ENCODE results near the gene MEOX1. TPM values are rescaled to one million over a fixed set of nuclear protein-coding genes. Genes with fewer than 3 reads are reported as not detected.
A peak's percentile ranks its signal among the peaks of the same experiment; 100 is the strongest.

MEOX1 gene
- total and polyA plus RNA-seq, 2 of the 13 experiments (the other 11 are each of a cell fraction or from before 2014, with no cell fraction given) = not detected

- TF ChIP-seq, protein P1, sequence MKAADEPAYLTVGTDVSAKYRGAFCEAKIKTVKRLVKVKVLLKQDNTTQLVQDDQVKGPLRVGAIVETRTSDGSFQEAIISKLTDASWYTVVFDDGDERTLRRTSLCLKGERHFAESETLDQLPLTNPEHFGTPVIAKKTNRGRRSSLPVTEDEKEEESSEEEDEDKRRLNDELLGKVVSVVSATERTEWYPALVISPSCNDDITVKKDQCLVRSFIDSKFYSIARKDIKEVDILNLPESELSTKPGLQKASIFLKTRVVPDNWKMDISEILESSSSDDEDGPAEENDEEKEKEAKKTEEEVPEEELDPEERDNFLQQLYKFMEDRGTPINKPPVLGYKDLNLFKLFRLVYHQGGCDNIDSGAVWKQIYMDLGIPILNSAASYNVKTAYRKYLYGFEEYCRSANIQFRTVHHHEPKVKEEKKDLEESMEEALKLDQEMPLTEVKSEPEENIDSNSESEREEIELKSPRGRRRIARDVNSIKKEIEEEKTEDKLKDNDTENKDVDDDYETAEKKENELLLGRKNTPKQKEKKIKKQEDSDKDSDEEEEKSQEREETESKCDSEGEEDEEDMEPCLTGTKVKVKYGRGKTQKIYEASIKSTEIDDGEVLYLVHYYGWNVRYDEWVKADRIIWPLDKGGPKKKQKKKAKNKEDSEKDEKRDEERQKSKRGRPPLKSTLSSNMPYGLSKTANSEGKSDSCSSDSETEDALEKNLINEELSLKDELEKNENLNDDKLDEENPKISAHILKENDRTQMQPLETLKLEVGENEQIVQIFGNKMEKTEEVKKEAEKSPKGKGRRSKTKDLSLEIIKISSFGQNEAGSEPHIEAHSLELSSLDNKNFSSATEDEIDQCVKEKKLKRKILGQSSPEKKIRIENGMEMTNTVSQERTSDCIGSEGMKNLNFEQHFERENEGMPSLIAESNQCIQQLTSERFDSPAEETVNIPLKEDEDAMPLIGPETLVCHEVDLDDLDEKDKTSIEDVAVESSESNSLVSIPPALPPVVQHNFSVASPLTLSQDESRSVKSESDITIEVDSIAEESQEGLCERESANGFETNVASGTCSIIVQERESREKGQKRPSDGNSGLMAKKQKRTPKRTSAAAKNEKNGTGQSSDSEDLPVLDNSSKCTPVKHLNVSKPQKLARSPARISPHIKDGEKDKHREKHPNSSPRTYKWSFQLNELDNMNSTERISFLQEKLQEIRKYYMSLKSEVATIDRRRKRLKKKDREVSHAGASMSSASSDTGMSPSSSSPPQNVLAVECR (CRISPR knock-in tag; IDR thresholded peaks at IDR 0.05; ENCODE audit: borderline replicate concordance) = peak; percentile 14; the same call in 1 of the 2 replicates
- TF ChIP-seq ZFP36L1 (CRISPR knock-in tag; IDR thresholded peaks at IDR 0.05) (0 out of 2 replicates have a peak, but pooled peaks have one; percentile 34), ZFP90 (CRISPR knock-in tag; IDR thresholded peaks at IDR 0.05; ENCODE audit: borderline replicate concordance) (no peak), ZNF816 (CRISPR knock-in tag; IDR thresholded peaks at IDR 0.05; ENCODE audit: borderline replicate concordance) (0 out of 2 replicates have a peak, but pooled peaks have one; percentile 45), HOXA9 (CRISPR knock-in tag; IDR thresholded peaks at IDR 0.05; ENCODE audit: borderline replicate concordance) (no peak), ZBTB43 (CRISPR knock-in tag; conservative IDR thresholded peaks at IDR 0.05) (no peak; the same call in 1 of the 2 replicates), ZNF644 (CRISPR knock-in tag; IDR thresholded peaks at IDR 0.05; ENCODE audit: low read depth) (0 out of 2 replicates have a peak, but pooled peaks have one; percentile 11), MED1 (CRISPR knock-in tag; IDR thresholded peaks at IDR 0.05) (peak; percentile 75), FOXP1 (IDR thresholded peaks at IDR 0.05) (no peak), FOXP1 (CRISPR knock-in tag; IDR thresholded peaks at IDR 0.05) (0 out of 2 replicates have a peak, but pooled peaks have one; percentile 32), ZSCAN9 (CRISPR knock-in tag; IDR thresholded peaks at IDR 0.05; ENCODE audit: borderline replicate concordance) (peak; percentile 21; the same call in 1 of the 2 replicates), EP300 (IDR thresholded peaks at IDR 0.05; ENCODE audit: low read depth in 2 of 2, low read length in 2 of 2) (peak in 1 of 2 experiments; percentile 68; a peak in 1 of 4 replicates), EP300 (CRISPR knock-in tag; IDR thresholded peaks at IDR 0.05; ENCODE audit: borderline replicate concordance) (no peak), TEAD3 (CRISPR knock-in tag; optimal IDR thresholded peaks at IDR 0.05; ENCODE audit: borderline replicate concordance) (peak; percentile 97), ZNF264 (CRISPR knock-in tag; IDR thresholded peaks at IDR 0.05) (peak; percentile 57; the same call in 1 of the 2 replicates), CEBPG (CRISPR knock-in tag; IDR thresholded peaks at IDR 0.05) (peak; percentile 65), SOX5 (CRISPR knock-in tag; IDR thresholded peaks at IDR 0.05; ENCODE audit: borderline replicate concordance) (peak; percentile 93), RFX5 (IDR thresholded peaks at IDR 0.05; ENCODE audit: low read depth, low read length) (no peak)
- TF ChIP-seq, protein P2, sequence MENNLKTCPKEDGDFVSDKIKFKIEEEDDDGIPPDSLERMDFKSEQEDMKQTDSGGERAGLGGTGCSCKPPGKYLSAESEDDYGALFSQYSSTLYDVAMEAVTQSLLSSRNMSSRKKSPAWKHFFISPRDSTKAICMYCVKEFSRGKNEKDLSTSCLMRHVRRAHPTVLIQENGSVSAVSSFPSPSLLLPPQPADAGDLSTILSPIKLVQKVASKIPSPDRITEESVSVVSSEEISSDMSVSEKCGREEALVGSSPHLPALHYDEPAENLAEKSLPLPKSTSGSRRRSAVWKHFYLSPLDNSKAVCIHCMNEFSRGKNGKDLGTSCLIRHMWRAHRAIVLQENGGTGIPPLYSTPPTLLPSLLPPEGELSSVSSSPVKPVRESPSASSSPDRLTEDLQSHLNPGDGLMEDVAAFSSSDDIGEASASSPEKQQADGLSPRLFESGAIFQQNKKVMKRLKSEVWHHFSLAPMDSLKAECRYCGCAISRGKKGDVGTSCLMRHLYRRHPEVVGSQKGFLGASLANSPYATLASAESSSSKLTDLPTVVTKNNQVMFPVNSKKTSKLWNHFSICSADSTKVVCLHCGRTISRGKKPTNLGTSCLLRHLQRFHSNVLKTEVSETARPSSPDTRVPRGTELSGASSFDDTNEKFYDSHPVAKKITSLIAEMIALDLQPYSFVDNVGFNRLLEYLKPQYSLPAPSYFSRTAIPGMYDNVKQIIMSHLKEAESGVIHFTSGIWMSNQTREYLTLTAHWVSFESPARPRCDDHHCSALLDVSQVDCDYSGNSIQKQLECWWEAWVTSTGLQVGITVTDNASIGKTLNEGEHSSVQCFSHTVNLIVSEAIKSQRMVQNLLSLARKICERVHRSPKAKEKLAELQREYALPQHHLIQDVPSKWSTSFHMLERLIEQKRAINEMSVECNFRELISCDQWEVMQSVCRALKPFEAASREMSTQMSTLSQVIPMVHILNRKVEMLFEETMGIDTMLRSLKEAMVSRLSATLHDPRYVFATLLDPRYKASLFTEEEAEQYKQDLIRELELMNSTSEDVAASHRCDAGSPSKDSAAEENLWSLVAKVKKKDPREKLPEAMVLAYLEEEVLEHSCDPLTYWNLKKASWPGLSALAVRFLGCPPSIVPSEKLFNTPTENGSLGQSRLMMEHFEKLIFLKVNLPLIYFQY (CRISPR knock-in tag; IDR thresholded peaks at IDR 0.05; ENCODE audit: borderline replicate concordance) = 0 out of 2 replicates have a peak, but pooled peaks have one; percentile 48
- TF ChIP-seq, protein P3, sequence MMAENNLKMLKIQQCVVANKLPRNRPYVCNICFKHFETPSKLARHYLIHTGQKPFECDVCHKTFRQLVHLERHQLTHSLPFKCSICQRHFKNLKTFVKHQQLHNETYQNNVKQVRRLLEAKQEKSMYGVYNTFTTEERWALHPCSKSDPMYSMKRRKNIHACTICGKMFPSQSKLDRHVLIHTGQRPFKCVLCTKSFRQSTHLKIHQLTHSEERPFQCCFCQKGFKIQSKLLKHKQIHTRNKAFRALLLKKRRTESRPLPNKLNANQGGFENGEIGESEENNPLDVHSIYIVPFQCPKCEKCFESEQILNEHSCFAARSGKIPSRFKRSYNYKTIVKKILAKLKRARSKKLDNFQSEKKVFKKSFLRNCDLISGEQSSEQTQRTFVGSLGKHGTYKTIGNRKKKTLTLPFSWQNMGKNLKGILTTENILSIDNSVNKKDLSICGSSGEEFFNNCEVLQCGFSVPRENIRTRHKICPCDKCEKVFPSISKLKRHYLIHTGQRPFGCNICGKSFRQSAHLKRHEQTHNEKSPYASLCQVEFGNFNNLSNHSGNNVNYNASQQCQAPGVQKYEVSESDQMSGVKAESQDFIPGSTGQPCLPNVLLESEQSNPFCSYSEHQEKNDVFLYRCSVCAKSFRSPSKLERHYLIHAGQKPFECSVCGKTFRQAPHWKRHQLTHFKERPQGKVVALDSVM (CRISPR knock-in tag; IDR thresholded peaks at IDR 0.05) = peak; percentile 71; the same call in 1 of the 2 replicates
These were observed 5.8 kb upstream of the MEOX1 start (continued) for GRCh38 chr17:43667506-43667905.
